KOPT-K1 (cell line): ENCODE measurements around the gene CLIC6.

ENCODE experiments used
- H3K27ac ChIP-seq: fragments of 200-600 bp; sonication (generic); 2 replicates; pipeline ENCODE4 v1.5.1; 2016; ENCODE audit warnings: antibody characterized with exemption, mild to moderate bottlenecking, low read depth, low read length; ENCODE audit not compliant: poor library complexity, severe bottlenecking
- H3K36me3 ChIP-seq: fragments of 200-600 bp; sonication (generic); 2 replicates; pipeline ENCODE4 v1.5.1; 2017; ENCODE audit warnings: antibody characterized with exemption, mild to moderate bottlenecking, low read length, moderate library complexity; ENCODE audit not compliant: insufficient read depth
- H3K9me3 ChIP-seq: fragments of 200-600 bp; sonication (generic); 2 replicates; pipeline ENCODE4 v1.5.1; 2017; ENCODE audit warnings: antibody characterized with exemption, low read length, mild to moderate bottlenecking; ENCODE audit not compliant: insufficient read depth, poor library complexity, severe bottlenecking

CLIC6 gene

DNA sequence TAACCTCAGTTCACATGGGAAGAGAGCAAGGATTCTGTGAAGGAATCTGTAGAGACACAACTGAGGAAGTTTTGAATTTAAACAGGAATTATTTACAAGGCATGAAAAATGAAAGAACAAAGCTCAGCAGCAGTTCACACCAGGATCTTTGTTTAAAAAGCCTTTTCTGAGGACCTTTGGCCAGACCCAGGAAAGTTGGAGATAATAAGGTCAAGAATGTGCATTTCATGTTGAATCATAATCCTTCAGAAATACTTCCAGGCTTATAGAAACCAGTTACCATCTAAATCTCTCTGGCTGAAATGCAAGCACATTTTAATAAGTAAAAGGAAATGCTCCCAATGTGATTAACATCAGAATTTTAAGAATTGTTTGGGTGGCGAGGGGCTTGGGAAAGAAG is 2.7 kb downstream of the CLIC6 start:
- H3K9me3 ChIP-seq, result peaks cover 16% of the 10 kb centered on the region
- no peaks in the 10 kb centered on the region for H3K36me3 ChIP-seq
- H3K27ac ChIP-seq, result no peak overlapping the region

DNA sequence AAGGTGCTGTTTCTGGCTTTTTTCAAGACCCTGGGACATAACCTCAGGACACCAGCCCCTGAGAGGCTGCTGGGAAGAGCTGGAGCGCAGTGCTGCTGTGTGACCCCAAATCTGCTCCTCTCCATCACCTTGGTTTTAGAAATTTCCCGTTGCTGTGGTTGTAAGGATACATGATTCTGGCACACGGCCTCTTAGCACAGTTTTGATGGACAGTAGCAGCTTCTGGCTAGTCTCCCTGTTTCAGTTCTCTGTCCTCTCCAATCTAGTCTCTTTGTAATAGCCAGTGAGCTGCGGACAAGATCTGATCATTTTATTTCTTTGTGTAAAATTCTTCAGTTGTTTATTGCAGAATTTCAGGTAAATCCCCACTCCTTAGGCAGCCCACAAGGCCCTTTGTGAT is 3.1 kb downstream of the CLIC6 start:
- Histone ChIP-seq H3K27ac (no peak overlapping the region), H3K36me3 (no peaks in the 10 kb centered on the region), H3K9me3 (peaks cover 16% of the 10 kb centered on the region)

DNA sequence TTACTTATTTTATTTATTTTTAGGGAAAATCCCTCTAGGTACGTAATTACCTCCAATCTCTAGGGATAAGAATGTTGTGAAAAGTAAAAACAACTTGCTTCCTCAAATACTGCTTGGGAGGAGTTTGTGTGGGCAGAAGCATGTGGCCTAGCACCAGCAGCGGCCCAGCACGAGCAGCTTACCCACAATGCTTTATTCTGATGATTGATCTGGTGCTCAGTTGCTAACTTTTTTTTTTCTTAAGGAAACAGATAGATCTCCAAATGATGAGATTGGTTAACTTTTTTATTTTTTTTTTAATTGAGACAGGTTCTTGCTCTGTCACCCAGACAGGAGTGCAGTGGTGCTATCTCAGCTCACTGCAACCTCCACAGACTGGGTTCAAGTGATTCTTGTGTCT is 4.2 kb downstream of the CLIC6 start:
- no peaks in the 10 kb centered on the region for H3K36me3 ChIP-seq
- H3K9me3 ChIP-seq, result peaks cover 16% of the 10 kb centered on the region
- no peak overlapping the region for H3K27ac ChIP-seq

DNA sequence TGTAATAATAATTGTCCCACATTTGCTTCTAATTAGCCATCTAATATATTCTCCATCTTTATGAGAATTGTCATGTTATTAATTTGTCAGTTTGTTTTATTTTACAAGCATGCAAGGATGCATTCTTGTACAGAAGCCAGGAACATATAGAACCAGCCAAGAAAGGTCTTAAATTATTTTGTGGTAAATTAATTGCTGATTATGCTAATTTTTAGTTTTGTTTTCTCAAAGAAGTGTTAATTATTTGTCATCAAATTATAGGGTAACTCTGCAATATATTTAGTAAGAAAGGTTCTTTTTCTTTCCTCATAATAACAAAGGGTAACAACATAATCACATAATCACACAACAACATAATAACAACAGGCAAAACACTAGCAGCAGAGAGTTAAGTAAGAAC is 5.7 kb downstream of the CLIC6 start:
- H3K36me3 ChIP-seq, result no peaks in the 10 kb centered on the region
- H3K27ac ChIP-seq, result no peak overlapping the region

DNA sequence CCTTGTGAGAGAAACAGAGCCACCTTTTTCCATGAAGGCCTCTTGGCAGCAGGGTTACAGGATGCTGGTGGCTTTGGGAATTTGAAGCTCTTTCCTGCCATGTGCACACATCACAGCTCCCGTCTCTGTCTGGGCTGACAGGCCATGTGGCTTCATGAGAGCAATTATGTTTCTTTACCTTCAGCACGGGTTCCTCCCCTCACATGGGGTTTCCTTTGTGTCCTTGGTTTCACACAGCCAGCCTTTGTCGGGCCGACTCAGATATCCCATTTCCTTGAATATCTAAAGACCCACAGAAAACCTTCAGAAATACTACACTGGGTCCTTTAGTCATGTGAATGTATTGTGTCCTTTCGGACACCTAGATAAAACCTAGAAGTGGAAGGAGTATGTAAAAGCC is 7.1 kb downstream of the CLIC6 start:
- no peaks in the 10 kb centered on the region for H3K36me3 ChIP-seq
- no peak overlapping the region for H3K27ac ChIP-seq
- H3K9me3 ChIP-seq, result peaks cover 17% of the 10 kb centered on the region

More for the DNA sequence above, 5.7 kb downstream of the CLIC6 start:
- H3K9me3 ChIP-seq, result peaks cover 12% of the 10 kb centered on the region

DNA sequence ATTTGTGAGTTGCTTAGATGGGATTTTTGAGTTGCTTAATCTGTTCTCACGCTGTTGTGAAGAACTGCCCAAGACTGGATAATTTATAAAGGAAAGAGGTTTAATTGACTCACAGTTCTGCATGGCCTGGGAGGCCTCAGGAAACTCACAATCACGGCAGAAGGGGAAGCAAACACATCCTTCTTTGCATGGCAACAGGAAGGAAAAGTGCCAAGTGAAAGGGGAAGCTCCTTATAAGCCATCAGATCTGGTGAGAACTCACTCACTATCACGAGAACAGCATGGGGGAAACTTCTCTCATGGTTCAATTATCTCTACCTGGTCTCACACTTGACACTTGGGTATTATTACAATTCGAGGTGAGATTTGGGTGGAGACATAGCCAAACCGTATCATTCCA is 10.3 kb downstream of the CLIC6 start:
- Histone ChIP-seq H3K36me3 (no peaks in the 10 kb centered on the region), H3K27ac (no peak overlapping the region), H3K9me3 (peaks cover 36% of the 10 kb centered on the region)

DNA sequence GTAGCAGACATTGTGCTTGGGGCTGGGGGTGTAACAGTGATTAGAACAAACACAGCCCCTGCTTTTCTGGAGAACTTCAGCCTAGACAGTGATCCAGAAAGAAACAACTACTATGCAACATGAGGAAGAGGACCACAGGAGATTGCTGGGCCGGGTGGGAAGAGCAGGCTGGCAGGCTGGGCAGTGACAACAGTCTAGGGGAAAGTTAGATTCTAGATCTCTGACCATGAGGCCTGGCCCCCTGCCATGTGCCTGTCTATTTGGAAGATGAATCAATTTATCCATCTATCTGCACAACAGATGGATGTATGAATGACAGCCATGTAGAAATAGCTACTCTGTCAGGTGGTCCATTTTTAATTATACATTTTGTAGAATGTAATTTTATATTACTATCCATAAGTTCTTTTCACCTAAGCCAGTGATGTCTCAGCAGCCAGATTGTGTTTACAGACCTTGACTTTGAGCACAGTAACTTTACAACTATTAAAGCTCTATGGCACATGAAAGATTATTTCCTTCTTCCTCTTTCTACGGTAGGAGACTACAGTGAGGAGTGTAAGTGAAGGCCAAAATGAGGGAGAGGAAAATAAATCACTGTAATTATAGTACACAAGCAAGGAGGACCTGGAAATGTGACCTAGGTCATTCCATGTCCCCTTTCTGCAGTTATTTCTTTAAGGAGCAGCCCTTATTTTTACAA is 15.5 kb downstream of the CLIC6 start:
- peaks cover 34% of the 10 kb centered on the region for H3K9me3 ChIP-seq
- H3K27ac ChIP-seq, result no peak overlapping the region

DNA sequence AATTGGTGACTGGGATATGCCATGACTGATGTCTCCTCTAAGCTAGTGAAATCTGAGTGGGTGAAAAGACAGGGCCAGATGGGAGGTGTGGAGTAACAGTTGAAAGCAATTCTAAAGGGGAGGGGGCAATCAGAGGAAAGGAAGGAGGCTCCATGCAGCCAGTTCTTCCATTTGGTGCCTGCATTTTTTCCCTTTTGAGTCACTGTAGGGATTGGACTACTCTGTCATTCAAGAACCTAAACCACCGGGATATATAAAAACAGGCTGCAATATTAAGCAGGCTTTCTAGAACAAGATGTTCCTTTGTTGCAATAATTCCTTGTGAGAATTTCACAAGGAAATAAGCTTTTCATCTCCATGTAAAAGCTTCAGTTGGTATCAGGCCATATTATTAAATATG is 18.3 kb downstream of the CLIC6 start:
- Histone ChIP-seq H3K27ac (no peak overlapping the region), H3K36me3 (no peaks in the 10 kb centered on the region), H3K9me3 (peaks cover 7% of the 10 kb centered on the region)

More for the DNA sequence above, 15.5 kb downstream of the CLIC6 start:
- H3K36me3 ChIP-seq, result no peaks in the 10 kb centered on the region

DNA sequence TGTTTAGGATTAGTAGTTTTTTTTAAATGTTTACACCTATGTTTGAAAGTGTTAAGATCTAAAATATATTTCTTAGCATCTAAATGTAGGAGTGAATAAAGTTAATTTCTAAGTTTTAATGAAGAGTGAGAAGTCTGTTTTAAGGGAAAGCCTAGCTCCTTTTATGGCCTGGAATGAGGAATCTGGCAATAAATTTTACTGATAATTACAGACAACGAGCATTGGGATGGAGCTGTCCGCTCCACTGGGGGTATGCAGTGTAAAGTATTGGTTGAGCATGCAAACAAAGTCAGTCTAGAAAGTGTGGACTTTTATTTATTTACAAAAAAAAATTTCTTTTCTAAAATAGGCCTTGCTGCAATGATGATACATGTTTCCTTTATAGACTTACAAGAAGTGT is 19.0 kb downstream of the CLIC6 start:
- H3K36me3 ChIP-seq, result no peaks in the 10 kb centered on the region
- H3K27ac ChIP-seq, result no peak overlapping the region
- H3K9me3 ChIP-seq, result peaks cover 7% of the 10 kb centered on the region

DNA sequence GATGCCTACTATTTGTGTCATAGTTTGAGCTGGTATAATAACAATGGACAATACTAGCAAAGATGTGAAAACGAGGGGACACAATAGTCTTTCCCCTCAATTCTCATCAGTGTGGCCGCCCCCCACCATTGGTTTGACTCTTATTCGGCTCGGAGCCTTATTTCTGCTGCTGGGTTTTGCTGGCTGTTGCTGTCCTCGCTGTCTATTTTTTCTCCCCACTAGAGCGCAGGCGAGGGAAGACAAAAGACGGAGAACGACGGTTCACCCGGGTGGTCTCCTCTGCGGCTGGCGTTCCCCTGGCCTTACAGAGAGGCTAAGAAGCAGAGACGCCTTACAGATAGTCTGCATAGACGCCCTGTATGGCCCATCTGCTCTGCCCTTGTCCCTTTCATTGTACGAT is 19.4 kb downstream of the CLIC6 start:
- H3K36me3 ChIP-seq, result no peaks in the 10 kb centered on the region
- H3K9me3 ChIP-seq, result peaks cover 6% of the 10 kb centered on the region
- H3K27ac ChIP-seq, result no peak overlapping the region

DNA sequence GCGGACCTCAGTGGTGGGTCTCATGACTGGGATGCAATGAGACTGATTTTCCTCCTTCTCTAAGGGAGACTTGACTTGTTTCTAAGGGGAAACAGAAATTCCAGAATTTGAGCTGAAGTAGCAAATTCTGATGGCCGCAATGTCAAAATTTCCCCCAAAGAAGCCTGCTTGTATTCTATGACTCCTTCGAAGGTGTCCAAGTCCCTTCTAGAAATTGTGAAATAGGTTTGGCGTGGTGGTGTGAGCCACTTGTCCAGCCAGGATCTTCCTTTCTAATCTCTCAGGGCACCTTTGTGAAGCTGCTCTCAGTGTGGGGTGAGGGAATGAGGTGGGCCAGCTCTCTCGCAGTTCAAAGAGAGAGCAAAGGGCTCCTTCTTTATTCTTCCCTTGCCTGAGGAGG is 19.9 kb downstream of the CLIC6 start:
- H3K9me3 ChIP-seq, result peaks cover under 1% of the 10 kb centered on the region
- H3K36me3 ChIP-seq, result no peaks in the 10 kb centered on the region
- no peak overlapping the region for H3K27ac ChIP-seq

DNA sequence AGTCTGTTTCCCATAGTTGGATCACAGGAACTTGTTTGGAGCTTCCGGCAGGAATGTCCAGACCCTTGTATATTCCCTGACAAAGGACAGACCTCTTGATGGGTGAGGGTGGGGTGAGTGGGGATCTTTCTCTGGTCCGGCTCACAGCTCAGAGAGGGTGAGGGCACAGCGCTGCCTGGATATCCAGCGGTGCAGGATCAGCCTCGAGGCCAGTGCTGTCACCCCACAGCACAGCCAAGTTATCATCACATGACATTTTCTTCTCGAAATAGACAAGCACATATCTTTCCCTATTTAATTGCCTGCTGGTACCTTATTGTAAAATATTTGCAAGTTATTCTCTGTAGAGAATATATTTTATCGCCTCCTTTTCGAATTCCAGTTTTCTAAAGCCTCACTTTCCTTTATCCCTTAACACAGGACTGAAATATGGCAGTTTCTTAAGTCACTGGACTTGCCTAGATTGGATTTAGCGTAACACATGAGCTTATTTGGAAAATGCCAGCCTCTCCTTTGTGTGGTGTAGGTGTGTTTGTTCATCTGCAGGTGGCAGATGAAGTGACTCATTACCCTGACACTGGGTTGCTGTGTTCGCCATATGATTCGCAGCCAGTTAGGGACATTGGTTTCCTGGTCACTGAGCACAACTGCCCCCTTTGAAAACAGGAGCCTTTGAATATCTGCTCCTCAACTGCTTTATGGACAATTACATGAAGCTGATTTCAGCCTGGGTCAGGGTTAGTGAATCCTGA is 21.4 kb downstream of the CLIC6 start:
- H3K36me3 ChIP-seq, result no peaks in the 10 kb centered on the region
- H3K9me3 ChIP-seq, result no peaks in the 10 kb centered on the region
- H3K27ac ChIP-seq, result no peak overlapping the region

DNA sequence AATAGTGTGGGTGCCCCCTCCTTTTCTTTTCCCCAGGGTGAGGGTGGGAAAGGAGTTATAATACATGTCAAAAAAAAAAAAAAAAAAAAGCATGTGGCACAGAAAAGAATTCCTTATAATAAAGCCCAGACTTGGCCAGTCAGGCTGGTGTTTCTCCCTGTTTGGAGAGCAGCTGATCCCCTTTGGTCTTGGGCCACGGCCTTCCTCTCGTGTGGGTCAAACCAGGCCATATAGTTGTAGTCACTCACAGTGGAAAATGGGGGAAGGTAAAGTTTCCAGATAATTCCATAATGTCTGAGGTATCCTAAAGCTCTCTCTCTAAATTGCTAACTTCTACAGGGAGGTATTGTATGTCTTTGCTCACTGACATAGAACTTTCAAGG is 22.0 kb downstream of the CLIC6 start:
- Histone ChIP-seq H3K9me3 (no peaks in the 10 kb centered on the region), H3K27ac (no peak overlapping the region), H3K36me3 (no peaks in the 10 kb centered on the region)

DNA sequence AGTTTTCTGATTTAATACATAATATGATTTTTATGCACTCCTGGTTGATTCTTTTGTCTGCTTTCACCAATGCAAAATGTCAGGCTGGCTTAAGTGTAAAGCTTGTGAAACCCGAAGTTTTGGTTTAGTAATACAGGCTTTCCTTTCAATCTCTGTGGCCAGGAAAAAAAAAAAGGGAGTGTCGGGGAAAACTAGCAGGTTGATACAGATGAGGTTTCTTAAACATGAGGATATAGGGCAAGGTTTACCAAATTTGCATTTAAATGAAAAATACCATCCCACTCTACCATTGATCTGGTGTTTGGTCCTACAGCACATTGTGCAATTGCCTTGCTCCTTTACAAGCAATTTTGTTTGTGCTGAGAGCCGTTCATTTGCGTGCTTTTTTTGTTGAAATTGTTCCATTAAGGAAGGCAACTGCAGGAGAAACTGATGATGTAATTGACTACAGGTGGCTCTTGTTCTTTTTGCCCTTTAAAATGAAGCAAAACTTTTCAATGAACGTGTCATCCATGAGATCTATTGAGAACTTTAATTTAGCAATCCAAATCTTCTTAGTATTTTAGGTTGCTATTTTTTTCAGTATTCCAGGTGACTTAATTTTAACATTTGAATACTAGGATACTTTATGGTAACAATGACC is 22.7 kb downstream of the CLIC6 start:
- Histone ChIP-seq H3K9me3 (no peaks in the 10 kb centered on the region), H3K27ac (no peak overlapping the region), H3K36me3 (no peaks in the 10 kb centered on the region)

DNA sequence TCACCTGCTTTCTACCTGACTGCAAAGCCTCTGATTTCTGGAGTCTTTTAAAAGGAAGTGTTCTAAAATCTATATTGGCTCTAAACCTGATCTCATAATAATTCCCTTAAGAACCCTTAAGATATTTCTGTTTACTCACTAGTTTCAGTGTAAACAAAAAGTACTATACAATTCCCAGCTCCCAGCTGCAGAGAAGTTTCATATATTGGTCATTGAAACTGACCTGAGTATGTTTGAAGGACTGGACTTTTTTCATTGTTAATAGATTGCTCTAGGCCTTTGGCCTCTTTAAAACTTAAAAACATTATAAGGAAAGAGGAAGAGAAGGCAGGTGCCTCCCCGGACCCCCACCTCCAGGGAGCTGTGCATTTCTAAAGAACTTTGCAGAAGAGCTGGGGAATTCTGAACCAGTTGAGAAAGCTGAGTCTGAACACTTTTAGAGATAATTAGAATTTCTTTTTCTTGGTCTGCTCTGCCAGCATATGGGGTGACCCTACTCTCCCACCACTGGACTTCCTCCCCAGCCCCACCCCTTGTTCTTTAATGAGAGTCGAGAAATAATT is 23.7 kb downstream of the CLIC6 start:
- Histone ChIP-seq H3K27ac (no peak overlapping the region), H3K9me3 (no peaks in the 10 kb centered on the region), H3K36me3 (no peaks in the 10 kb centered on the region)
